ENCODE results near the gene PDZRN3.

- TF ChIP-seq PATZ1 (CRISPR knock-in tag; IDR thresholded peaks at IDR 0.05; ENCODE audit: borderline replicate concordance) (no peak), CREB5 (CRISPR knock-in tag; IDR thresholded peaks at IDR 0.05; ENCODE audit: low read depth) (no peak), CSDC2 (CRISPR knock-in tag; IDR thresholded peaks at IDR 0.05) (no peak), RARB (CRISPR knock-in tag; IDR thresholded peaks at IDR 0.05) (no peak), BACH2 (CRISPR knock-in tag; IDR thresholded peaks at IDR 0.05; ENCODE audit: borderline replicate concordance) (no peak), ZNF70 (CRISPR knock-in tag; IDR thresholded peaks at IDR 0.05) (no peak), ESRRG (CRISPR knock-in tag; IDR thresholded peaks at IDR 0.05) (no peak), ZFP30 (CRISPR knock-in tag; IDR thresholded peaks at IDR 0.05) (no peak), TCF4 (CRISPR knock-in tag; IDR thresholded peaks at IDR 0.05; ENCODE audit: borderline replicate concordance) (no peak), ZNF565 (CRISPR knock-in tag; conservative IDR thresholded peaks at IDR 0.05; ENCODE audit: low read depth) (no peak)
- TF ChIP-seq, protein P1, sequence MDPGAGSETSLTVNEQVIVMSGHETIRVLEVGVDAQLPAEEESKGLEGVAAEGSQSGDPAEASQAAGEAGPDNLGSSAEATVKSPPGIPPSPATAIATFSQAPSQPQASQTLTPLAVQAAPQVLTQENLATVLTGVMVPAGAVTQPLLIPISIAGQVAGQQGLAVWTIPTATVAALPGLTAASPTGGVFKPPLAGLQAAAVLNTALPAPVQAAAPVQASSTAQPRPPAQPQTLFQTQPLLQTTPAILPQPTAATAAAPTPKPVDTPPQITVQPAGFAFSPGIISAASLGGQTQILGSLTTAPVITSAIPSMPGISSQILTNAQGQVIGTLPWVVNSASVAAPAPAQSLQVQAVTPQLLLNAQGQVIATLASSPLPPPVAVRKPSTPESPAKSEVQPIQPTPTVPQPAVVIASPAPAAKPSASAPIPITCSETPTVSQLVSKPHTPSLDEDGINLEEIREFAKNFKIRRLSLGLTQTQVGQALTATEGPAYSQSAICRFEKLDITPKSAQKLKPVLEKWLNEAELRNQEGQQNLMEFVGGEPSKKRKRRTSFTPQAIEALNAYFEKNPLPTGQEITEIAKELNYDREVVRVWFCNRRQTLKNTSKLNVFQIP (CRISPR knock-in tag; IDR thresholded peaks at IDR 0.05; ENCODE audit: borderline replicate concordance, low read depth) = no peak
These were observed 226.7 kb downstream of the PDZRN3 start for GRCh38 chr3:73398084-73398483.
